Spleen (tissue), 11 donors: Measurements from ENCODE around the gene C10orf67. TPM values are rescaled to one million over a fixed set of nuclear protein-coding genes. Genes with fewer than 3 reads are reported as not detected.

Experiments
- DNase-seq: peaks from one replicate; pipeline ENCODE4 v3.0.0-alpha.2; 2020
- H3K27ac ChIP-seq, 8 donors: fragments of 200-600 bp; sonication (generic) in 7 of 8; 1 replicate in 4 of 8; 2 replicates in 4 of 8; pipeline versions ENCODE4 v1.5.0 to v1.8.0; 2016 to 2021; ENCODE audit warnings: inconsistent platforms in 4 of 8, mild to moderate bottlenecking in 4 of 8, moderate library complexity in 1 of 8
- H3K27me3 ChIP-seq, 7 donors: fragments of 200-600 bp; sonication (generic) in 6 of 7; replicated peaks in 1 of 7; 1 replicate in 4 of 7; 2 replicates in 3 of 7; pipeline versions ENCODE4 v1.5.0 to v1.8.0; 2016 to 2021; ENCODE audit warnings: inconsistent platforms in 3 of 7, mild to moderate bottlenecking in 1 of 7
- H3K36me3 ChIP-seq, 6 donors: fragments of 200-600 bp; sonication (generic) in 5 of 6; 1 replicate in 4 of 6; 2 replicates in 2 of 6; pipeline versions ENCODE4 v1.5.0 to v1.8.0; 2016 to 2021; ENCODE audit warnings: inconsistent platforms in 2 of 6
- H3K4me1 ChIP-seq, 6 donors: fragments of 200-600 bp; sonication (generic) in 5 of 6; 1 replicate in 3 of 6; 2 replicates in 3 of 6; pipeline versions ENCODE4 v1.5.0 to v1.8.0; 2016 to 2021; ENCODE audit warnings: inconsistent platforms in 3 of 6
- H3K4me3 ChIP-seq, 8 donors: fragments of 200-600 bp; sonication (generic) in 7 of 8; 1 replicate in 4 of 8; 2 replicates in 4 of 8; pipeline versions ENCODE4 v1.5.0 to v1.8.0; 2016 to 2021; ENCODE audit warnings: inconsistent platforms in 4 of 8, mild to moderate bottlenecking in 4 of 8, moderate library complexity in 2 of 8
- H3K9me3 ChIP-seq, 8 donors: fragments of 200-600 bp; sonication (generic) in 7 of 8; 1 replicate in 4 of 8; 2 replicates in 4 of 8; pipeline versions ENCODE4 v1.5.0 to v1.8.0; 2016 to 2021; ENCODE audit warnings: inconsistent platforms in 4 of 8
- CTCF ChIP-seq, 11 experiments: fragments of 200-600 bp in 7 of 11; fragments of 450-650 bp in 4 of 11; sonication (generic) in 4 of 11; IDR thresholded peaks in 8 of 11; conservative IDR thresholded peaks in 3 of 11; 1 replicate in 7 of 11; 2 replicates in 4 of 11; pipeline versions ENCODE4 v1.4.0 to v1.8.0; 2016 to 2021; ENCODE audit warnings: antibody characterized with exemption in 11 of 11, inconsistent platforms in 4 of 11, mild to moderate bottlenecking in 1 of 11
- POLR2A ChIP-seq, 3 donors: fragments of 450-650 bp; IDR thresholded peaks; one replicate each; pipeline ENCODE4 v1.5.1; 2017; ENCODE audit warnings: antibody characterized with exemption in 3 of 3, mild to moderate bottlenecking in 1 of 3
- POLR2AphosphoS5 ChIP-seq, 3 donors: sonication (generic); formaldehyde crosslinking; IDR thresholded peaks; one replicate each; pipeline ENCODE4 v1.5.1; 2017; ENCODE audit warnings: antibody characterized with exemption in 3 of 3
- WGBS, 5 donors: extraction: QIAGEN DNeasy Blood & Tissue Kit in 3 of 5; methylation state at CpG; one replicate each; pipeline versions ENCODE4 v1.1.5 to v1.1.7; 2013 to 2018; 5-methylcytosine and 5-hydroxymethylcytosine counted together
- intact Hi-C: fragments of 100-400 bp; cut with DNase I; formaldehyde crosslinking; loops from one replicate; pipeline ENCODE4 v1.15.0; 2023; ENCODE audit warnings: low total_unique reads
- polyA plus RNA-seq, 3 donors: library from polyadenylated mRNA; stranded (reverse); fragments of 200-250 nt; gene quantifications; one replicate each; pipeline ENCODE4 v1.2.1, GENCODE V29; 2013
- total RNA-seq, 7 donors: library from RNA; depleted of rRNA in 3 of 7; stranded (reverse); fragments of >200 nt in 3 of 7; fragmentation: NEBNext Ultra II Directional in 4 of 7; extraction: Animal tissue kit (Norgen Biotek cat#: 25700) in 4 of 7; gene quantifications; one replicate each; pipeline versions ENCODE4 v1.1.0 to v1.2.1, GENCODE V29; 2016 to 2021
- donor health status: healthy with polysubstance abuse.
- donor health status: DM: no; HTN: no; CAD: no; lungs with moderate emphysema.
- donor health status: DM: no; HTN: no; CAD: no.
- donor health status: Bipolar disorder and iron deficiency.
- donor health status: healthy.
- donor health status: DM: no; HTN: no; CAD: no.
- donor health status: DM: yes; HTN: yes; CAD: no.

Gene C10orf67
- total and polyA plus RNA-seq, 10 donors = 0.02 to 0.32 (median 0.21) TPM; not detected in 4

DNA sequence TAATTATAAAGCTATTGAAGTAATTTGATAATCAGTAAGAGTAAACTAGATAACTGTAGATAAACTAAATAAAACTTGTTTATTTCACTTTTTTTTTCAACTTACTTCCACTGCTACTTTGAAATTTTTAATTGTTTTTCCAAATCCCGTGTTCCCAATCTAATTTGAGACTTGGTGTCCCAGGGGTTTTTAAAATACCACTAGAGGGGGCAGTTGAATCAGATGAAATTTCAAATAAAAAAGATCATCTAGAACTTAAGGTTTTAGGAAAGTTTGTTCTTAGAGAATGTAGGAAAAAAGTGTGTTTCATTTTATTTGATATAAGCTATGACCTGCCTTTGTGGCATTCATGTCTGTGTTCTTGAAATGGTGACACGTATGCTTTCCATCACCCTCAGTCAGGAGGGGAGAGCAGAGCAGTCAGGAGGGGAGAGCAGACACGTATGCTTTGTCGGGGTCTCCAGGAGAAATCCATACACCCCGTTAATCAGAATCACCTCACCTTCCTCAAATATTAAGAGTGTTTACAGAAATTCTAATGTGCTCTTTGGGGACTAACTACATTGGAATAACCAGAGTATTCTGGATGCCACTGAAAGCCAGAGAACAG lies 49.9 kb downstream of the C10orf67 start:
- no peaks in the 10 kb centered on the region for H3K36me3 ChIP-seq
- H3K4me1 ChIP-seq = no peaks in the 10 kb centered on the region
- intact Hi-C loops = no loop called here
- no peak overlapping the region for H3K27ac ChIP-seq
- no peaks in the 10 kb centered on the region for H3K9me3 ChIP-seq
- DNase-seq = no peak
- H3K27me3 ChIP-seq = peaks cover 0 to 24% (median 0%) of the 10 kb centered on the region in 7 donors
- no peak overlapping the region for H3K4me3 ChIP-seq
- TF ChIP-seq CTCF (IDR thresholded peaks at IDR 0.05 in 8 of 11, conservative IDR thresholded peaks at IDR 0.05 in 3 of 11) (peak in 4 of 11 experiments; percentile 30 to 40 (median 40)), POLR2A (IDR thresholded peaks at IDR 0.05) (no peak)
- WGBS, 5 donors = 51 to 67% (median 58%) methylated on average over 5 of the region's 5 CpGs

DNA sequence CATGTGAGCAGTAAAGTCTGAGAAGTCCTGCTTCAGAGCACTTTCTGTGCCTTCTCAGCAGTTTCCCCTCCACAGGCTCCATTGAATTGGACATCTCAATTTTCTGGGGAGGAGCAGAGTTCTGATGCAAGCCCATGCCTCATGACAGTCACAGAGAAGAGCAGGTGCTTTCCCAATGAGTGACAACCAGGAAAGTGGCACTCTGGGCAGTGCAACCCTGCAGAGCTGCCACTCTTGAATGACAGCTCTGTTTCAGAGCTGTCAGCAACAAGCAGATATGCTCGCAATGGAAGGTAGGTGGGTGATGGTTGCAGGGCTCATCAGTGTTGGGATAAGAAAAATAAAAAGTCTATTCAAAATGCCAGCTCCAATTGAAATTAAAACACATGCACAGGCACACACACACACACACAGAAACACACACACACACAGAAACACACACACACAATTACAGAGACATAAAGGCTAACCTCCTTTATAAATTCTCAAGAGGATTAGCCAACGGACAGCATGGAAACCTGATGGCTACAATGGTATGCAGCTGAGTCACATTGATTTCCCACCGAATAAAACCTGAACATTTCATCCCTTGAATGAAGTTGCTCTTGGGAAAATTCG lies 50.5 kb downstream of the C10orf67 start:
- Histone ChIP-seq H3K9me3 (no peaks in the 10 kb centered on the region), H3K4me1 (no peaks in the 10 kb centered on the region), H3K4me3 (no peak overlapping the region), H3K27me3 (peaks cover 0 to 24% (median 0%) of the 10 kb centered on the region in 7 donors), H3K36me3 (no peaks in the 10 kb centered on the region), H3K27ac (no peak overlapping the region)
- TF ChIP-seq POLR2AphosphoS5 (IDR thresholded peaks at IDR 0.05) (no peak), CTCF (IDR thresholded peaks at IDR 0.05 in 8 of 11, conservative IDR thresholded peaks at IDR 0.05 in 3 of 11) (no peak), POLR2A (IDR thresholded peaks at IDR 0.05) (no peak)
- WGBS, 5 donors = 63 to 78% (median 65%) methylated on average over 4 of the region's 4 CpGs
- DNase-seq = no peak
- intact Hi-C loops = no loop called here

DNA sequence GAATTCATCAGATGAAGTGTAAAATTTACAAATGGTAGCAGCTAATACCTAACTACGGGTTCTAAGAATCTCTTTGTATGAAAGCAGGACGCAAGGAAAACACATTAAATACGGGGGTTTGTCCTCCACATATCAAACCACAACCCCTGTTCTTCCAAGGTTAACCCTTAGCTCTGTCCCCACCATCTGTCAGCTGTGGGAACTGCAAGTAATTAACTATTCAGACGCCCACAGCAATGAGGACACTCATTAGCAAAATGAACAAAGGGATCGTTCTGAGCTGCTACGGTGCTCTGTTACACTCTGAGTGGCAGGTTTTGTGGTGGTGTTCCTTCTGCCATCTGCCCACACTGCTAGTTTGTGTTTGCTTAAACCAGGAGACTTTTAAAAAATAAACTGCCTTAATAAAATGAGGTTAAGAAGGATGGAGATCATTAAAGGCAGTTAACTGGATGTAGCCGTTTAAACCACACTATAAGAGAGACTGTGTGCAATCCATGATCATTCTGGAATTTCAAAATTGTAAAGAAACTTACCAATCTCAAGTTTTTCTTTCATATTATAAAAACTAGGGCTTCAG lies 51.4 kb downstream of the C10orf67 start:
- Histone ChIP-seq H3K4me1 (no peaks in the 10 kb centered on the region), H3K4me3 (no peak overlapping the region), H3K36me3 (no peaks in the 10 kb centered on the region), H3K27me3 (peaks cover 0 to 24% (median 0%) of the 10 kb centered on the region in 7 donors), H3K9me3 (no peaks in the 10 kb centered on the region), H3K27ac (no peak overlapping the region)
- 17 to 24% (median 19%) methylated on average over 7 of the region's 7 CpGs for WGBS, 5 donors
- intact Hi-C loops = no loop called here
- no peak for DNase-seq
- no peak for TF ChIP-seq POLR2AphosphoS5 (IDR thresholded peaks at IDR 0.05)
- peak in 6 of 11 experiments; percentile 13 to 49 (median 42) for TF ChIP-seq CTCF (IDR thresholded peaks at IDR 0.05 in 8 of 11, conservative IDR thresholded peaks at IDR 0.05 in 3 of 11)
- TF ChIP-seq POLR2A (IDR thresholded peaks at IDR 0.05) = no peak
